Panc1 (cell line): Measurements from ENCODE around the gene FIG4. TPM values are rescaled to one million over a fixed set of nuclear protein-coding genes. Genes with fewer than 3 reads are reported as not detected.
"Not testable (repeated sequence)": the region's sequence is repeated elsewhere in the genome, so short reads cannot be mapped to it uniquely, and the experiment has no call there.

Experiments
- ATAC-seq: fragments of 200-7000 bp; cut with Tn5 transposase; 2 replicates; pipeline ENCODE4 v1.9.1; 2020; ENCODE audit warnings: mild to moderate bottlenecking, moderate library complexity
- BruUV-seq: library from RNA; stranded (reverse); fragments of 400-500 nt; replicated peaks from 2 replicates; lab custom pipeline; 2021; lab: Mats Ljungman, UMichigan
- CTCF ChIA-PET: fragments of 300-600 bp; sonication (Branson Sonifier 250); formaldehyde crosslinking; loops from one replicate; lab custom pipeline; 2022; ENCODE audit warnings: antibody characterized with exemption; lab: Charles Lee
- POLR2A ChIA-PET: fragments of 300-600 bp; sonication (Branson Sonifier 250); formaldehyde crosslinking; loops from one replicate; lab custom pipeline; 2022; ENCODE audit warnings: antibody characterized with exemption; lab: Charles Lee
- DNase-seq: peaks from one replicate; pipeline ENCODE4 v3.0.0-alpha.2; 2010; ENCODE audit warnings: low read depth, low spot score
- H3K27ac ChIP-seq: 2 replicates; pipeline ENCODE4 v1.5.1; 2011; ENCODE audit warnings: mild to moderate bottlenecking, low read length, inconsistent platforms
- H3K27me3 ChIP-seq: fragments of 200-500 bp; sonication (Bioruptor generic); 2 replicates; pipeline ENCODE4 v1.6.0; 2014; ENCODE audit warnings: low read length, inconsistent platforms; ENCODE audit not compliant: control insufficient read depth, insufficient read depth
- H3K36me3 ChIP-seq: fragments of 200-500 bp; sonication (Bioruptor generic); 2 replicates; pipeline ENCODE4 v1.5.1; 2014; ENCODE audit warnings: inconsistent platforms, mild to moderate bottlenecking, low read length, moderate library complexity; ENCODE audit not compliant: control insufficient read depth, insufficient read depth
- H3K4me1 ChIP-seq: 2 replicates; pipeline ENCODE4 v1.5.1; 2011; ENCODE audit warnings: inconsistent platforms, mild to moderate bottlenecking, low read length, moderate library complexity; ENCODE audit not compliant: control insufficient read depth, insufficient read depth
- H3K4me3 ChIP-seq, 2 experiments: 2 replicates each; pipeline ENCODE4 v1.5.1; 2011 to 2012; ENCODE audit warnings: low read depth in 2 of 2, low read length in 2 of 2, mild to moderate bottlenecking in 2 of 2, inconsistent platforms in 1 of 2, moderate library complexity in 1 of 2
- H3K9me3 ChIP-seq: fragments of 200-500 bp; sonication (Bioruptor generic); 2 replicates; pipeline ENCODE4 v1.5.1; 2014; ENCODE audit warnings: low read depth, mild to moderate bottlenecking, inconsistent platforms, low read length, moderate library complexity; ENCODE audit not compliant: control insufficient read depth, insufficient read depth
- POLR2AphosphoS5 ChIP-seq: IDR thresholded peaks from 2 replicates; pipeline ENCODE4 v1.6.1; 2012; ENCODE audit warnings: mild to moderate bottlenecking, low read depth, low read length, moderate library complexity
- SIN3A ChIP-seq: IDR thresholded peaks from 2 replicates; pipeline ENCODE4 v1.6.1; 2012; ENCODE audit warnings: low read depth, mild to moderate bottlenecking, low read length, moderate library complexity, borderline replicate concordance; ENCODE audit not compliant: insufficient read depth
- TCF7L2 ChIP-seq: IDR thresholded peaks from 2 replicates; pipeline ENCODE4 v1.6.1; 2011; ENCODE audit warnings: mild to moderate bottlenecking, low read depth, low read length, inconsistent platforms
- in situ Hi-C: cut with HindIII; loops from 2 replicates; pipeline ENCODE4 v1.10.0; 2016; ENCODE audit warnings: low sequenced_read_pairs, low pct_unique_long_range_greater_than_20kb
- intact Hi-C: fragments of 100-400 bp; cut with micrococcal nuclease; formaldehyde crosslinking; loops from one replicate; pipeline ENCODE4 v1.10.0; 2022; ENCODE audit not compliant: unreplicated experiment
- total RNA-seq: library from RNA; stranded (reverse); gene quantifications from one replicate; pipeline ENCODE4 v1.2.1, GENCODE V29; 2021; ENCODE audit not compliant: unreplicated experiment
- TF ChIP-seq, protein P1 (sequence below), 2 experiments: IDR thresholded peaks; 2 replicates each; pipeline ENCODE4 v1.6.1; 2011 to 2012; ENCODE audit warnings: low read depth in 2 of 2, control low read depth in 1 of 2, low read length in 1 of 2, mild to moderate bottlenecking in 1 of 2, moderate library complexity in 1 of 2; ENCODE audit not compliant: insufficient read depth in 1 of 2
- TF ChIP-seq, protein P2 (sequence below): fragments of 450-650 bp; IDR thresholded peaks from 2 replicates; pipeline ENCODE4 v1.5.1; 2017; ENCODE audit warnings: mild to moderate bottlenecking

FIG4 gene
- total RNA-seq, 1 experiment from 2014 or later = 19.0 TPM

DNA sequence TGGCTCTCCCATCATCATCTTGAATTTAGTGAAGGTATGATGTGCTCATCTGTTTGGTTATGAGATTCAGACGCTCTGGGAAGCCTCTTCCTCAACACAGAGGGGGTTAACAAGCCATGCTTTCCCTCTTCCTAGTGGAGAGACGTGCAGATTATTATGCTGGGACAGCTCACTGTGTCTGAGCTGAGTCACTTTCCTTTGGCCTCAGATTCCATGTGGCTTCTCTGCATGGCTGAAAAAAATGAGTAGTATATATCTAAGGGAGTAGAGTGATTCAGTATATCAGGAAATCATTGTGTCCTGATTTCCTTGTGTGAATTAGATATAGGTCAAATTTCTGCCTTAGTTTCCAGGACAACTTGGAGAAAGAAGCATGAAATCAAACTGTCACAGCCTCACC is 52.6 kb downstream of the FIG4 start:
- H3K9me3 ChIP-seq = no peaks in the 10 kb centered on the region
- ChIA-PET POLR2A (no interaction called here), CTCF (no interaction called here)
- intact Hi-C loops = no loop called here
- H3K27ac ChIP-seq = no peak overlapping the region
- H3K4me1 ChIP-seq = no peaks in the 10 kb centered on the region
- BruUV-seq = no TSS peak
- H3K4me3 ChIP-seq = no peak overlapping the region
- in situ Hi-C loops = no loop called here
- no peaks in the 10 kb centered on the region for H3K36me3 ChIP-seq
- TF ChIP-seq, protein P1, sequence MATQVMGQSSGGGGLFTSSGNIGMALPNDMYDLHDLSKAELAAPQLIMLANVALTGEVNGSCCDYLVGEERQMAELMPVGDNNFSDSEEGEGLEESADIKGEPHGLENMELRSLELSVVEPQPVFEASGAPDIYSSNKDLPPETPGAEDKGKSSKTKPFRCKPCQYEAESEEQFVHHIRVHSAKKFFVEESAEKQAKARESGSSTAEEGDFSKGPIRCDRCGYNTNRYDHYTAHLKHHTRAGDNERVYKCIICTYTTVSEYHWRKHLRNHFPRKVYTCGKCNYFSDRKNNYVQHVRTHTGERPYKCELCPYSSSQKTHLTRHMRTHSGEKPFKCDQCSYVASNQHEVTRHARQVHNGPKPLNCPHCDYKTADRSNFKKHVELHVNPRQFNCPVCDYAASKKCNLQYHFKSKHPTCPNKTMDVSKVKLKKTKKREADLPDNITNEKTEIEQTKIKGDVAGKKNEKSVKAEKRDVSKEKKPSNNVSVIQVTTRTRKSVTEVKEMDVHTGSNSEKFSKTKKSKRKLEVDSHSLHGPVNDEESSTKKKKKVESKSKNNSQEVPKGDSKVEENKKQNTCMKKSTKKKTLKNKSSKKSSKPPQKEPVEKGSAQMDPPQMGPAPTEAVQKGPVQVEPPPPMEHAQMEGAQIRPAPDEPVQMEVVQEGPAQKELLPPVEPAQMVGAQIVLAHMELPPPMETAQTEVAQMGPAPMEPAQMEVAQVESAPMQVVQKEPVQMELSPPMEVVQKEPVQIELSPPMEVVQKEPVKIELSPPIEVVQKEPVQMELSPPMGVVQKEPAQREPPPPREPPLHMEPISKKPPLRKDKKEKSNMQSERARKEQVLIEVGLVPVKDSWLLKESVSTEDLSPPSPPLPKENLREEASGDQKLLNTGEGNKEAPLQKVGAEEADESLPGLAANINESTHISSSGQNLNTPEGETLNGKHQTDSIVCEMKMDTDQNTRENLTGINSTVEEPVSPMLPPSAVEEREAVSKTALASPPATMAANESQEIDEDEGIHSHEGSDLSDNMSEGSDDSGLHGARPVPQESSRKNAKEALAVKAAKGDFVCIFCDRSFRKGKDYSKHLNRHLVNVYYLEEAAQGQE (IDR thresholded peaks at IDR 0.05; ENCODE audit: insufficient read depth in 1 of 2, low read depth in 2 of 2, low read length in 1 of 2) = no peak
- no peak for TF ChIP-seq SIN3A
- TF ChIP-seq POLR2AphosphoS5 = no peak
- TF ChIP-seq, protein P2, sequence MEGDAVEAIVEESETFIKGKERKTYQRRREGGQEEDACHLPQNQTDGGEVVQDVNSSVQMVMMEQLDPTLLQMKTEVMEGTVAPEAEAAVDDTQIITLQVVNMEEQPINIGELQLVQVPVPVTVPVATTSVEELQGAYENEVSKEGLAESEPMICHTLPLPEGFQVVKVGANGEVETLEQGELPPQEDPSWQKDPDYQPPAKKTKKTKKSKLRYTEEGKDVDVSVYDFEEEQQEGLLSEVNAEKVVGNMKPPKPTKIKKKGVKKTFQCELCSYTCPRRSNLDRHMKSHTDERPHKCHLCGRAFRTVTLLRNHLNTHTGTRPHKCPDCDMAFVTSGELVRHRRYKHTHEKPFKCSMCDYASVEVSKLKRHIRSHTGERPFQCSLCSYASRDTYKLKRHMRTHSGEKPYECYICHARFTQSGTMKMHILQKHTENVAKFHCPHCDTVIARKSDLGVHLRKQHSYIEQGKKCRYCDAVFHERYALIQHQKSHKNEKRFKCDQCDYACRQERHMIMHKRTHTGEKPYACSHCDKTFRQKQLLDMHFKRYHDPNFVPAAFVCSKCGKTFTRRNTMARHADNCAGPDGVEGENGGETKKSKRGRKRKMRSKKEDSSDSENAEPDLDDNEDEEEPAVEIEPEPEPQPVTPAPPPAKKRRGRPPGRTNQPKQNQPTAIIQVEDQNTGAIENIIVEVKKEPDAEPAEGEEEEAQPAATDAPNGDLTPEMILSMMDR = no peak
- no peak for TF ChIP-seq TCF7L2
- no peaks in the 10 kb centered on the region for H3K27me3 ChIP-seq
- DNase-seq = peak; percentile 12
- peak; percentile 56; the same call in 1 of the 2 replicates for ATAC-seq

DNA sequence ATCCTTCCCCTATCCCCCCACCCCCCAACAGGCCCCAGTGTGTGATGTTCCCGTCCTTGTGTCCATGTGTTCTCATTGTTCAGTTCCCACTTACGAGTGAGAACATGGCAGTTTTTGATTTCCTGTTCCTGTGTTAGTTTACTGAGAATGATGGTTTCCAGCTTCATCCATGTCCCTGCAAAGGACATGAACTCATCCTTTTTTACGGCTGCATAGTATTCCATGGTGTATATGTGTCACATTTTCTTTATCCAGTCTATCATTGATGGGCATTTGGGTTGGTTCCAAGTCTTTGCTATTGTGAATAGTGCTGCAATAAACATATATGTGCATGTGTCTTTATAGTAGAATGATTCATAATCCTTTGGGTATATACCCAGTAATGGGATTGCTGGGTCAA is 53.7 kb downstream of the FIG4 start:
- ATAC-seq, intact Hi-C loops, H3K4me3 ChIP-seq, H3K9me3 ChIP-seq, H3K27ac ChIP-seq, BruUV-seq, CTCF ChIA-PET, H3K27me3 ChIP-seq, DNase-seq, POLR2A ChIA-PET, in situ Hi-C loops, H3K36me3 ChIP-seq, H3K4me1 ChIP-seq: not testable (repeated sequence)

DNA sequence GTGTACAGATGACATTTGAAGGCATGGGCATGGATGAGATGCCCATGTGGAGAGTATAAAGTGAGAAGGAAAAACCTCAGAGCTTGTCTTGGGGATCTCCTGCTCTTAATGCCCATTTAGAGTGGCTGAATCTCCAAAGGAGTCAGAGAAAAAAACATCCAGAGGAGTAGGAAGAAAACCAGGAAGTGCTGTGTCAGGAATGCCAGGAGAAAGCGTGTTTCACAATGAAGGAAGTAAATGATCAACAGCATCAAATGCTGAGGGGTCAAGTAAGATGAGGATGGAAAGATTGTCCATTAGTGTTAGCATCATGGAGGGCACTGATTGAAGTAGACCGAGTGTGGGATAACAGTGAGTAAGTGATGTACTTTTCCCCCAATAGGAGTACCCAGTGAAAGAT is 56.1 kb downstream of the FIG4 start:
- no peaks in the 10 kb centered on the region for H3K9me3 ChIP-seq
- no peaks in the 10 kb centered on the region for H3K36me3 ChIP-seq
- no peak for TF ChIP-seq TCF7L2
- intact Hi-C loops = no loop called here
- H3K4me1 ChIP-seq = no peaks in the 10 kb centered on the region
- DNase-seq = no peak
- no peak for ATAC-seq
- in situ Hi-C loops = no loop called here
- ChIA-PET CTCF (no interaction called here), POLR2A (no interaction called here)
- BruUV-seq = no TSS peak
- H3K4me3 ChIP-seq = no peak overlapping the region
- no peaks in the 10 kb centered on the region for H3K27me3 ChIP-seq
- H3K27ac ChIP-seq = no peak overlapping the region
